Measurements from ENCODE around the gene DGUOK.

DNA sequence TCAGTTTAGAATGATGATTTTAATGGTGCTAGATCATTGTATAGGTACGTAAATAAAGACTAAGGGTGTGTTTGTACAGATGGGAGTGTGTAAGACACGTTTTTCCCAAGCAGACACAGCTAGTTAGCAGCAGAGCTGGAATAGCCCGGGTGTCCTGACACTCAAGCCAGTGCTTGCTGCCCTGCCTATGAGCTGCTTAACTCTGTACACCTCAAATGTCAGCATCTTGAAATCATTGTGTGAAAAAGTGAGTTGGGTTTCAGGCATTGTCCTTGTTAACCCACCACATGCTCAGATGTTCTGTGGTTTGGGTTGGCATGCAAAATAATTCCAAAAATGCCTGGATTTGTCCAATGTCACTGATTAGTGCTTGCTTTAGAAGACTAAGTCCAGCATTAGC is 45.0 kb downstream of the DGUOK start:
- no peak for TF ChIP-seq POLR2A (IDR thresholded peaks at IDR 0.05; ENCODE audit: low read depth, low read length)
- no peak for TF ChIP-seq POLR2AphosphoS5 (IDR thresholded peaks at IDR 0.05; ENCODE audit: low read depth, low read length)
- no peak for TF ChIP-seq TAF1 (IDR thresholded peaks at IDR 0.05; ENCODE audit: low read depth, low read length)
- no peak for TF ChIP-seq SPI1 (IDR thresholded peaks at IDR 0.05; ENCODE audit: low read depth, low read length)
- TF ChIP-seq PAX5 (IDR thresholded peaks at IDR 0.05; ENCODE audit: insufficient read depth, low read length, severe bottlenecking): no peak
- no peak for TF ChIP-seq POU2F2 (IDR thresholded peaks at IDR 0.05; ENCODE audit: low read depth, low read length)

All from GM12891 (cell line).